Testis (tissue), 2 donors: ENCODE measurements around the gene PTPRN2.

Source experiments
- CTCF ChIP-seq, 3 experiments: fragments of 450-650 bp in 2 of 3; fragments of 200-600 bp in 1 of 3; sonication (generic) in 1 of 3; IDR thresholded peaks; one replicate each; pipeline ENCODE4 v1.5.1; 2016 to 2019; ENCODE audit warnings: antibody characterized with exemption in 3 of 3, mild to moderate bottlenecking in 2 of 3, moderate library complexity in 1 of 3
- POLR2A ChIP-seq: fragments of 450-650 bp; IDR thresholded peaks from one replicate; pipeline ENCODE4 v1.6.1; 2017; ENCODE audit warnings: antibody characterized with exemption, mild to moderate bottlenecking, moderate library complexity

GRCh38 chr7:157637216-157637949 is 950.2 kb downstream of the PTPRN2 start:
- TF ChIP-seq CTCF (IDR thresholded peaks at IDR 0.05) (no peak), POLR2A (no peak)
